ENCODE data around the gene RPP14.

DNA sequence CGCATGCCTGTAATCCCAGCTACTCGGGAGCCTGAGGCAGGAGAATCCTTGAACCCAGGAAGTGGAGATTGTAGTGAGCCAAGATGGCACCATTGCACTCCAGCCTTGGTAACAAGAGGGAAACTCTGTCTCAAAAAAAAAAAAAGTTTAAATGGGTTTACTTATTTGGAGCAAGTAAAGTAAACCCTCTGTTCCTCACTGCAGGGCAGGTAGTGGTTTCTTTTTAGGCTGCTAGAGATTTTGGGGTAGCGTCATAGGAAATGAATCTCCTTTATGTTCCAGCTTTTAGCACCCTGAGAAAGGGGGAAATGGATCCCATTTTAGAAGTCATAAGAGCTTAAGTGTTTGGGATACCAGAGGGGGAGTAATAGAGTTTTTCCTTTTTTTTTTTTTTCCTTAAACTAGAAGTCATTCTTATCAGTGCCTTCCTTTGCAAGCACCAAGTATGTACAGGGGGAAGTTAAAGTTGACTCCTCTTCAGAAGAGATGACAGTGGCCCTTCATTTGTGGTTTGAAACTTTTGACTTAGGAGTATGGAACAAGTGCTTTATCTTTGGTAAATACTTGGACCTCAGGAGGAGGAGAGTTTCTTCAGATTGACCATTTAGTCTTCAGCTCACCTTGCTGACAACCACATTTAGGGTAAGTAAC is 34.7 kb downstream of the RPP14 start:
- TF ChIP-seq, protein P1, sequence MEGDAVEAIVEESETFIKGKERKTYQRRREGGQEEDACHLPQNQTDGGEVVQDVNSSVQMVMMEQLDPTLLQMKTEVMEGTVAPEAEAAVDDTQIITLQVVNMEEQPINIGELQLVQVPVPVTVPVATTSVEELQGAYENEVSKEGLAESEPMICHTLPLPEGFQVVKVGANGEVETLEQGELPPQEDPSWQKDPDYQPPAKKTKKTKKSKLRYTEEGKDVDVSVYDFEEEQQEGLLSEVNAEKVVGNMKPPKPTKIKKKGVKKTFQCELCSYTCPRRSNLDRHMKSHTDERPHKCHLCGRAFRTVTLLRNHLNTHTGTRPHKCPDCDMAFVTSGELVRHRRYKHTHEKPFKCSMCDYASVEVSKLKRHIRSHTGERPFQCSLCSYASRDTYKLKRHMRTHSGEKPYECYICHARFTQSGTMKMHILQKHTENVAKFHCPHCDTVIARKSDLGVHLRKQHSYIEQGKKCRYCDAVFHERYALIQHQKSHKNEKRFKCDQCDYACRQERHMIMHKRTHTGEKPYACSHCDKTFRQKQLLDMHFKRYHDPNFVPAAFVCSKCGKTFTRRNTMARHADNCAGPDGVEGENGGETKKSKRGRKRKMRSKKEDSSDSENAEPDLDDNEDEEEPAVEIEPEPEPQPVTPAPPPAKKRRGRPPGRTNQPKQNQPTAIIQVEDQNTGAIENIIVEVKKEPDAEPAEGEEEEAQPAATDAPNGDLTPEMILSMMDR (IDR thresholded peaks at IDR 0.05) = no peak
- TF ChIP-seq POLR2AphosphoS5 (IDR thresholded peaks at IDR 0.05) (no peak), POLR2A (IDR thresholded peaks at IDR 0.05) (no peak)
